Adipocyte (in vitro differentiated cells): ENCODE results near the gene ARHGAP44.

ENCODE experiments used
- DNase-seq: peaks from one replicate; pipeline ENCODE4 v3.0.0-alpha.2; 2015; ENCODE audit warnings: low read depth
- H3K27me3 ChIP-seq: replicated peaks from 2 replicates; pipeline ENCODE4 v1.7.0; 2013; ENCODE audit warnings: mild to moderate bottlenecking, low read length, moderate library complexity; ENCODE audit not compliant: control insufficient read depth, insufficient read depth
- H3K36me3 ChIP-seq: 2 replicates; pipeline ENCODE4 v1.7.0; 2013; ENCODE audit warnings: low read length, mild to moderate bottlenecking, moderate library complexity; ENCODE audit not compliant: control insufficient read depth, insufficient read depth, severe bottlenecking
- H3K4me1 ChIP-seq: 2 replicates; pipeline ENCODE4 v1.7.0; 2013; ENCODE audit warnings: mild to moderate bottlenecking, low read length, moderate library complexity; ENCODE audit not compliant: control insufficient read depth, insufficient read depth
- H3K4me3 ChIP-seq: 2 replicates; pipeline ENCODE4 v1.7.0; 2013; ENCODE audit warnings: mild to moderate bottlenecking, low read length, moderate library complexity
- H3K9ac ChIP-seq: 2 replicates; pipeline ENCODE4 v1.7.0; 2013; ENCODE audit warnings: mild to moderate bottlenecking, low read length, moderate library complexity
- H3K9me3 ChIP-seq: 2 replicates; pipeline ENCODE4 v1.7.0; 2013; ENCODE audit warnings: mild to moderate bottlenecking, low read length, moderate library complexity; ENCODE audit not compliant: control insufficient read depth

Gene ARHGAP44

DNA sequence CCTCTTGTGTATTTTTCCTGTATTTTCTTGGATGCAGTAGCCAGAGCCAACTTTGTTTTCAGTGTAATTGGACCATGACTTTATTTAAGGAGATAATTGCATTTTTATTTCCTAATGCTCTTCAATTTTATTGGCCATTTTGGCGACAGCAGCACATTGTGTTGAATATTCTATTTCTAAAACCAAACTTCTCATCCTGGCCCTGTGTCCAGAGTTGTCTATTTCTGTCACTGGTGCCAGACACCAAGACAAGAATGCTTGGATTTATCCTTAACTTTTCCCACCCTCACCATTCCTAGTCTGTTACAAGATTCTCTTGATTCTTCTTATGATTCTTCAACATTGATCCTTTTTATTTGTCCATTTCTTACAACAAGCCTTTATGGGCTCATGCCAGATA is 37.1 kb downstream of the ARHGAP44 start:
- no peak for DNase-seq

DNA sequence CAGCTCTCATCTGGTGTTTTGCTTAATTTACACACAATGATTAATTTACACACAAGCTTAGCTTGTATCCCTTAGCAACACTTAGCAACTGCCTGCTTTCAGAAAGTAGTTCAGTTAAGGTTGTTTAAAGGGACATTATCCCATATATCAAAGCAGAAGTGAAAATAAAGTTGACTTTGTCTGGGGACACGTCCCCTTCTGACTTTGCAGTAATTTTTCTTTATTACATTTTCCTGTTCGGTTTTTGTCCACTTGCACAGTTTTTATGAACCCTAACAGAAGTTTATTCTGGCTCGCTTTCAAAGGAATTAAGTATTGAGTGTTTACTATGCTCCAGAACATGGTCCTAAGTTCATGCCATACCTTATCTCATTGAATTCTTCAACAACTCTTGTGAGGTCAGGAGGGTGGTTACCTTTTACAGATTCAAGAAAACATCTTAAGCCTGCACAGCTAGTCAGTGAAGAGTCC is 41.5 kb downstream of the ARHGAP44 start:
- H3K4me1 ChIP-seq: no peaks in the 10 kb centered on the region
- no peak overlapping the region for H3K4me3 ChIP-seq
- H3K36me3 ChIP-seq: no peaks in the 10 kb centered on the region
- H3K27me3 ChIP-seq: no peaks in the 10 kb centered on the region
- H3K9me3 ChIP-seq: peaks cover 16% of the 10 kb centered on the region
- no peak for DNase-seq
- no peak overlapping the region for H3K9ac ChIP-seq

More for the DNA sequence above, 37.1 kb downstream of the ARHGAP44 start:
- Histone ChIP-seq H3K9me3 (peaks cover 6% of the 10 kb centered on the region), H3K4me3 (no peak overlapping the region), H3K9ac (no peak overlapping the region), H3K36me3 (no peaks in the 10 kb centered on the region), H3K27me3 (no peaks in the 10 kb centered on the region), H3K4me1 (peaks cover 6% of the 10 kb centered on the region)

DNA sequence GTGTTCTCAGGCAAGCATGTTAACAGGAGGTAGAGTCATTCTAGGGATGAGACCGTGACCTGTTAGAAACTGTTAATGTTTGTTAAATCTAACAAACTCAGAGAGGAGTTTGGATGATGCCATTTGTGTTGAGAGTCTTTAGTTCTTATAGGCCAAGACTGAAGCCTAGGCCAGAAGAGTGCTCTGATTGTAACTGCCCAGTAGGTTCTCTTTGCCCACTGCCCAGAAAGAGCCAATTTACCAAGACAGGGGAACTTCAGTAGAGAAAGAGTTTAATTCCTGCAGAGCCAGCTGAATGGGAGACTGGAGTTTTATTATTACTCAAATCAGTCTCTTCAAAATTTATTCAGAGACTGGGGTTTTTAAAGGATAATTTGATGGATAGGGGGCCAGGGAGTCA is 42.5 kb downstream of the ARHGAP44 start:
- no peaks in the 10 kb centered on the region for H3K4me1 ChIP-seq
- no peaks in the 10 kb centered on the region for H3K27me3 ChIP-seq
- no peak overlapping the region for H3K9ac ChIP-seq
- DNase-seq: no peak
- H3K4me3 ChIP-seq: no peak overlapping the region
- H3K36me3 ChIP-seq: no peaks in the 10 kb centered on the region
- H3K9me3 ChIP-seq: peaks cover 16% of the 10 kb centered on the region

DNA sequence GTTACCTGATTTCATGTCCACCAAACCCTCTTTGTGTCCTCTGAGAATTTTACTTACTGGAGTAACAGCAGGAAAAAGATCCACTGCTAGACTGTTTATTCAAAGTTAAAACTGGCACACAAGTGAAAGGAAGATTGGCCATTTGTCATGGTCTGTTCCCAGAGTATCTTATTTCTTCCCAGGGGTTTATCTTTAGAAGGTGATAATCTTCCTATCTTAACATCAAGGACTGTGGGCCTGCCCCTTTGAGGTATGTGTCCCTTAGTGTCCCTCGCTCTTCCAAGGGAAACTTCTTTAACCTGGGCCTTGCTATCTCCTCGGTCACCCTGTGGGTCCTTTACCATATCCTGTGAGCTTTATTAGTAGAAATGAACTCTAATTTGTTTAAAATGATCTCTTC is 49.7 kb downstream of the ARHGAP44 start:
- H3K4me3 ChIP-seq: no peak overlapping the region
- no peak for DNase-seq
- H3K9me3 ChIP-seq: no peaks in the 10 kb centered on the region
- H3K36me3 ChIP-seq: no peaks in the 10 kb centered on the region
- H3K27me3 ChIP-seq: no peaks in the 10 kb centered on the region
- no peak overlapping the region for H3K9ac ChIP-seq
- no peaks in the 10 kb centered on the region for H3K4me1 ChIP-seq

DNA sequence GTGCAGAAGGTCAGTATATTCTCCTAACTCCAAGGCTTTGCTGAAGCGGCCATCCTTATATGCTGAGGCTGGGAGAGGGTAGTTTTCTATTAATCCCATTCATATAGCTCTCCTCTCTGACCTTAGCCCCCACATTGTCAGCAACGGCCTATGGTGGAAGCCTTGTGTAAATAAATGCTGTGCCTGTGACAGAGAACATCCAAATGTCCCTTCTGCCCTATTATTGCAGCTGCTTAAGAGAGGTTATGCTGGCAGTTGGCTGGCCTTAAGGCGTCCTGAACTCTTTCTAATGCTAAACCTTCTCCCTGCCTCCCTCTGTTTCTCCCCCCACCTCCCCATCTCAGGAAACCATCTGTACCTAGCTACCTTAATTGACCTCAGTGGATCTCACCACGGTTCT is 53.6 kb downstream of the ARHGAP44 start:
- no peak overlapping the region for H3K4me3 ChIP-seq
- H3K27me3 ChIP-seq: no peaks in the 10 kb centered on the region

DNA sequence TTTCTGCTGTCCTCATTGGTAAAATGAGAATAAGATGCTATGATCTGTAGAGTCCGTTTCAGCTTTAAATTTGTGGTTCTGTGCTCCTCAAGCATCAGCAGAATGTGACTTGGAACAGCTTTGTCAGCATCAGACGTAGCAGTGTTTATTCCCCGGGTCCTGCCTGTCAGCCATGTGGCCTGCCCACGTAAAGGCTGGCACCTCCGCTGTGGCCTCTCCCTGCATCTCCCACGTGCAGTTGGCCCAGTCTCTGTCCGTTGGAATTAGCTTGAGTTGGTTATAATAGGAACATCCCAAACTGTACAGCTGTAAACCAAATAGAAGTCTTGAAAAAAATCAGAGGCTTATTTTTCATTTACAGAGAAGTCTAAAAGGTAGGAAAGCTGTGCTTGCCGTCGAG is 61.7 kb downstream of the ARHGAP44 start:
- Histone ChIP-seq H3K9me3 (no peaks in the 10 kb centered on the region), H3K4me1 (no peaks in the 10 kb centered on the region), H3K27me3 (no peaks in the 10 kb centered on the region), H3K36me3 (no peaks in the 10 kb centered on the region), H3K9ac (no peak overlapping the region), H3K4me3 (no peak overlapping the region)
- no peak for DNase-seq

More for the DNA sequence above, 53.6 kb downstream of the ARHGAP44 start:
- no peaks in the 10 kb centered on the region for H3K4me1 ChIP-seq
- no peaks in the 10 kb centered on the region for H3K9me3 ChIP-seq
- H3K9ac ChIP-seq: no peak overlapping the region
- H3K36me3 ChIP-seq: no peaks in the 10 kb centered on the region
- no peak for DNase-seq

DNA sequence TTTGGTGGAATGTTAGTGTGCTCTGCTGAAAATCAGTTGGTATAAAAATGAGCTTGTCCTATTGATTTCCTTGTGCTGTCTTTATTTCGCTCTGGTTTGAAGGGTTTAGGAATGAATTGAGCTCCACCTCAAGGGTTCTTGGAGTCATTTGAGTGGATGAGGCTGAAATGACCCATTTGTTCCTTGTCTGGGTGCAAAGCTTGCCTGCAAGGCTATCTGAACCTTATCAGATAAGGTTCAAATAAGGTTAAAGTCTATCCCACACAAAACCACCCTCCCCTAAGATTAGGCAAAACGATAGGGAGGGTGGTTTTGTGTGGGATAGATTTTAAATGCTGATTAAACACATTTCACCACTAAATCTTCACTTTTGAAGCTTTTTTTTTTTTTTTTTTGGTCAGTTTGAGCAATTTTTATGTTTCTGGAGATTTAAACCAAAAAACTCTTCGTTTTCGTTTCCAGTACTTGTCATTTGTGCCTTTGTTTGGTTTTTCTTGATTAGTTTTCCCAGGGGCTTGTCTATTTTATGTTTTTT is 62.7 kb downstream of the ARHGAP44 start:
- DNase-seq: no peak
- H3K4me1 ChIP-seq: no peaks in the 10 kb centered on the region
- no peak overlapping the region for H3K9ac ChIP-seq
- H3K4me3 ChIP-seq: no peak overlapping the region
- H3K27me3 ChIP-seq: no peaks in the 10 kb centered on the region
- H3K36me3 ChIP-seq: no peaks in the 10 kb centered on the region
- no peaks in the 10 kb centered on the region for H3K9me3 ChIP-seq

DNA sequence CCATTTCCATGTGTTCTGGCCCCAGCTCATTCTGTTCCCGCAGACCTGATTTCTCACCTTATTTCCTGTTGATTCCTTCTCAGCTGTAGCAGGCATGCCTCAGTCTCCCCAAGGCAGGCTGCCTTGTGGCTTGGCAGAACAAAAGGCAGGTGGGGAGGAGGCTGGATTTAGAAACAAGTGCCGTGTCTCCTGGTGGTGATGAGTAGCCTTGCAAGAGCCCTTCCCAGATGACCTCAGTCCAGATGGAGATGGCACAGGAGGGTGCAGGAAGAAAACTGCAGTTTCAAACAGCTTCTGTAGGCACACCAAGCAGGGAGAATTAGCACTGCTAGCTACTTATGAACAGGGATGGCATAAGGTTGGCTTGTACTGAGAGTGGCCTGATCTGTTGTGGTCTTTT is 64.6 kb downstream of the ARHGAP44 start:
- no peak overlapping the region for H3K9ac ChIP-seq
- H3K27me3 ChIP-seq: no peaks in the 10 kb centered on the region
- DNase-seq: no peak
- H3K36me3 ChIP-seq: no peaks in the 10 kb centered on the region
- H3K9me3 ChIP-seq: no peaks in the 10 kb centered on the region
- no peaks in the 10 kb centered on the region for H3K4me1 ChIP-seq
- H3K4me3 ChIP-seq: no peak overlapping the region

DNA sequence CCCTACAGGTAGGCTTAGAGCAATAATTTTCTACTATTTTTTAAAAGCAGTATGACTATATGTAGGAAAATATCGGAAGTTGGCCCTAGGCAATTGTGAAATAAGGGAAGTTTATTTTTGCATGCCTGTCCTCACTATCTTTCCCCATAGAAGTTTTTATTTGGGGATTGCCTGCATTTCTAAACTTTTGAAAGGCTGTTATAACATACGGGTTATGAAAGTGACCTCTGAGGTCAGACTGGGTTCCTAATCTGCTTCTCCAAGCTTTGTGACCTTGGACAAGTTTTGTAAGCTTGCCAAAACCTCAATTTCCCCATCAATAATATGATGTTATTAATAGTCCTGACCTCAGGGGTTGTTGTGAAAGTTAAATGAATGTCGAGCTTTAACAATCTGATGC is 67.1 kb downstream of the ARHGAP44 start:
- peak; percentile 1 for DNase-seq
- Histone ChIP-seq H3K9ac (no peak overlapping the region), H3K4me1 (no peaks in the 10 kb centered on the region), H3K9me3 (no peaks in the 10 kb centered on the region), H3K4me3 (no peak overlapping the region), H3K36me3 (no peaks in the 10 kb centered on the region), H3K27me3 (no peaks in the 10 kb centered on the region)

DNA sequence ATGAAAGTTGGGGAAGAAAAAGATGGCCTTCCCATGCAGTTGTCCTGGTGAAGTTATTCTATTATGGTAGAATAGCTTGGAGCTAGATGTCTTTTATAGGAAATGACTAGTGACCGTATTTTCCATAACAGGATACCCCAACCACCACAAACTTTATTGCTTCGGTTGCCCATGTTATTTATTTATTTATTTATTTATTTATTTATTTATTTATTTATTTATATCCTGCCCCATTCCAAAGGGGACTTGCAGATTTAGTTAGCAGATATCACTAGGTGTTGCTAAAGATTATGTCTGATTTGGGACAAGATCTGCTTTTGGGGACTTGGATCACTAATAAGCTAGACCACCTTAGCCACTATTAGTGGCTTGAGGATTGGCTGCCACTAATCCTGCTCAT is 68.3 kb downstream of the ARHGAP44 start:
- no peaks in the 10 kb centered on the region for H3K36me3 ChIP-seq
- no peak overlapping the region for H3K9ac ChIP-seq
- no peaks in the 10 kb centered on the region for H3K27me3 ChIP-seq
- DNase-seq: no peak
- no peaks in the 10 kb centered on the region for H3K9me3 ChIP-seq
- no peaks in the 10 kb centered on the region for H3K4me1 ChIP-seq
- no peak overlapping the region for H3K4me3 ChIP-seq

DNA sequence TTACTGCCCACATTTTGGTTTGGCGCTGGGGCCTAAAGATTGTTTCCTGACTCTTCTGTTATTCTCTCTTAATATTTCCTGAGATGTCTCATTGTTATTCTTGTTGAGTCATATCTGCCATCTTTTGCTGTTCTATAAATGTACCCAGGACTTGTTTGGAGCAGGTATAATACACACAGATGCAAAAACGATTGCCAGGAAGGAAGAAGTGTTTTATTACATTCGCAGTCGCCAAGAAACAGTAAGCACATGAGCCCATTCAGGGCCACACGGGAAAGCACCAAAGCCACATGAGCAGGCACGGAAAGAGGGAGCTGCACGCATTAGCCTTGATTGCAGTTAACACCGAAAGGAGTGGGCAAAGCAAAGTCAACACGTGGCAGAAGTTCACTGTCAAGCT is 70.2 kb downstream of the ARHGAP44 start:
- H3K36me3 ChIP-seq: no peaks in the 10 kb centered on the region
- no peaks in the 10 kb centered on the region for H3K4me1 ChIP-seq
- no peak overlapping the region for H3K9ac ChIP-seq
- no peak overlapping the region for H3K4me3 ChIP-seq
- DNase-seq: peak; percentile 0
- H3K9me3 ChIP-seq: no peaks in the 10 kb centered on the region
- no peaks in the 10 kb centered on the region for H3K27me3 ChIP-seq

DNA sequence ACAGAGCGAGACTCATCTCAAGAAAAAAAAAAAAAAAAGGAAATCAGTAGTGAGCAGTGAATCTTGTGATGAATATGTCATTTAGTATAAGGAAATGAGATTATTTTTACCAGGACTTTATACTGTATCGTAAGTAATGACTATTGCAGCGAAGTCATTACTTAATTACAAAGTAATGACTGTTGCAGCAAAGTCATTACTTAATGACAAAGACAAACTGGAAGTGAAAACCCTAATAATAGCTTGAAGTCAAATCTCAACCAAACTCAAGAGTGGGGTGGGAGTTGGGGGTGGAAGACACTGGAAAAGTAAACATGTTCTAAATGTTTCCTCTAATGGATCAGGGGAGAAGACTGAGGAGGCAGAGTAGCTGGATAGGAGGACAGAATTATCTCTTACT is 76.5 kb downstream of the ARHGAP44 start:
- no peaks in the 10 kb centered on the region for H3K9me3 ChIP-seq
- H3K9ac ChIP-seq: no peak overlapping the region
- no peaks in the 10 kb centered on the region for H3K4me1 ChIP-seq
- no peak overlapping the region for H3K4me3 ChIP-seq
- no peak for DNase-seq
- H3K36me3 ChIP-seq: no peaks in the 10 kb centered on the region
- H3K27me3 ChIP-seq: no peaks in the 10 kb centered on the region
